Right lobe of liver (tissue), 4 donors: Measurements from ENCODE around the gene GABRG3.

Experiments
- CTCF ChIP-seq, 4 donors: fragments of 200-600 bp in 3 of 4; fragments of 450-650 bp in 1 of 4; IDR thresholded peaks; one replicate each; pipeline versions ENCODE4 v1.5.1 to v1.8.0; 2016 to 2022; ENCODE audit warnings: antibody characterized with exemption in 4 of 4, mild to moderate bottlenecking in 2 of 4
- POLR2A ChIP-seq: fragments of 450-650 bp; IDR thresholded peaks from one replicate; pipeline ENCODE4 v1.6.1; 2017; ENCODE audit warnings: antibody characterized with exemption, mild to moderate bottlenecking
- donor health status: DM: no; HTN: no; CAD: no.
- donor health status: DM: no; HTN: no; CAD: no.
- donor health status: DM: no; HTN: yes; CAD: no.

GRCh38 chr15:27414168-27414870, 443.3 kb downstream of the GABRG3 start:
- no peak for TF ChIP-seq CTCF (IDR thresholded peaks at IDR 0.05)
- TF ChIP-seq POLR2A: no peak
